ENCODE data around the gene GATB.
A peak's percentile ranks its signal among the peaks of the same experiment; 100 is the strongest.

Gene GATB

DNA sequence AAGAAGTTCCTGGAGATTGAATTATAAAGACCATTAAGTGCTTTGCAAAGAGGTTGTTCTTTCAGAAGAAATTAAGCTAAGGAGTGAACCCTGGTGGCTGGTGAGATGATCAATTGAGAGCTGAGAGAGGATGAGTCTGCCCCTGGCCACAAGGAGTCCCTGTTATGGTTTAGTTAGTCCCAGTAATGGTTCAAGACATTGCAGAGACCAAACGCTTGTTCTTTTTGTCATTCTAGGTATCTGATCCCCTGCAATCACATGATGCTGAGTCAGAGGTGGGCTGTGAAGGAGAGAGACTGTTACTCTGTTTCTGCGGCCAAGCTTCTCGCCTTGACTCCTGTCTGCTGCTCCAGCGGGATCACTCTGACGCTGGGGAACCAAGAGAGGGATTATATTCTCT lies 114.5 kb downstream of the GATB start:
- DNase-seq = no peak

DNA sequence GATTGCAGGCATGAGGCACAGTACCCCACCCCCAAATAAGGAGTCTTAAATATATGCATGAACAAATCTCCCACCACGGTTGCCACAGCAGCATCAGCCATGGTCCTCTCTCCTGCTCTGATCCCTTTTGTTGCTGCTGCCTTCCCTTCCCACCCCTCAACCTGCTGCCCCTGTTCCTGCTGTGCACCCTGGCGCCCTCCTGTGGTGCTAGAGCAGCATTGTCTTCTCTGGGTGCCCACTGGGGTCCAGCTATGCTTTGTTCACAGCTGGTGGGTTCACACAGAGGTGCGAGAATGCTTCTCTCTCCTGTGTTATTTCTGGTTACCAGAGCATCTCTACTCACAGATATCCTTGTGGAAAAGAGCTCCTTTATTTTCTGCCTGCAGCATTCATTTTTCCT lies 116.2 kb downstream of the GATB start:
- DNase-seq = no peak

DNA sequence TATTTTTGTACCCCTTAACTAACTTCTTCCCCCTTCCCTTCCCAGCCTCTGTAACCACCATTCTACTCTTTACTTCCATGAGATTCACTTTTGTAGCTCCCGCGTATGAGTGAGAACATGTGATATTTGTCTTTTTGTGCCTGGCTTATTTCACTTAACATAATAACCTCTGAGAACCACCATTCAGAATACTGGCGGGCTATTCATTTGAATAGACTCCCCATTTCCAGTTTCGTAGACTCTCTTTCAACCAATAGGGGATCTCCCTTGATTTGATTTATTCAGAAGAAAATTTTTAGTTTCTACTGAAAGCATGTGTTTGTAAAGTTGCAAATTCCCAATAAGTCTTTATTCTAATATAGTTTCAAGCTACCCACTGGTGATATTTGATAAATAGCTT lies 117.2 kb downstream of the GATB start:
- no peak for DNase-seq

DNA sequence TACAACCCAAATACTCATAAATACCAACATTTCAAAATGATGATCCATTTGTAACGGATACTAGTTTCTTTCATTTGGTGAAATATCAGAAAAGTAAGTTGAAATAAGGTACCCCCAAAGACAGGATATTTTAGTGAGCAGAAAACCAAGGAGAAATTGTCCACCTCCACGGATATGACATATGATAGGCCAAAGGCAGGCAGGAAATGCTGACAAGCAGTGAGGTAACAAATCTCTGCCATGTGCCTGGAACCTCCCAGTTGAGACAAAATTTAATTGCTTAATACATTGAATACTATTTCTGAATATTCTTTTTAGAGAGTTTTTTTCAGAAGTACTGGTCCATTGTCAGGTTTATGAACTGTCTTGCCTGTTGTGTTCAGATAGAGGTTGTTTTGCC lies 118.8 kb downstream of the GATB start:
- DNase-seq = no peak

DNA sequence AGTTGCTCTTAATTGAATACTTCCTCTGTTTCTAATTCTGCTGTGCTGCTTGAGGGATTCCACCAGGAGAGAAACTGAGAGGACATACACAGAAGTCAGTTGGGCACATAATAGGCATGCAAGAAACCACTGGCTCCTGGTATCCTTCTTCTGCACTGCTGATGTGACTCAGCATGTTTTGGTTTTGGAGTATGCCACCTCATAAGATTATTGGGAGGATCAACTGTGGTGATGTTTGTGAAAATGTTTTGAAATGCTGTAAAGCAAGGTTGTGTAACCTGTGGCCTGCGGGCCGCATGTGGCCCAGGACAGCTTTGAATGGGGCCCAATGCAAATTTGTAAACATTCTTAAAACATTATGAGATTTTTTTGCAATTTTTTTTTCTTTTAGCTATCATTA lies 119.6 kb downstream of the GATB start:
- no peak for DNase-seq

DNA sequence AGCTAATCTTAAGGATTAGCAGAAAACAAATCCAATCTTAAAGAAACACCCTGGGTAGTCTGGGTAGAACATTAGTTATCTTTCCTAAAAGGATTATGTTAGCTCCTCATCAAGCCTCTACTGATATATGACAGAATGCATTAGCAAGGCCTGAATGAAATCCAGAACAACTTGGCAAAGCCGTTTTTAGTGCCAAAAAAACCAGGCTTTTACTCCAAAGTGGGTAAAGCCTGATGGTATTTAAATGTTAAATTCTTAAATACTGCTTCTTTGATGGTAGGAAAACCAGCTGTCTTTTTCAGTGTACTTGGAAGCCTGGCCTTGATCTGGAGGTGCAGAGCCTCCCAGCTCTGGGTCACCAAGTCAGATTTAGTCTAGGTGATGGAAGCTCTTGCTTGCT lies 120.4 kb downstream of the GATB start:
- no peak for DNase-seq

DNA sequence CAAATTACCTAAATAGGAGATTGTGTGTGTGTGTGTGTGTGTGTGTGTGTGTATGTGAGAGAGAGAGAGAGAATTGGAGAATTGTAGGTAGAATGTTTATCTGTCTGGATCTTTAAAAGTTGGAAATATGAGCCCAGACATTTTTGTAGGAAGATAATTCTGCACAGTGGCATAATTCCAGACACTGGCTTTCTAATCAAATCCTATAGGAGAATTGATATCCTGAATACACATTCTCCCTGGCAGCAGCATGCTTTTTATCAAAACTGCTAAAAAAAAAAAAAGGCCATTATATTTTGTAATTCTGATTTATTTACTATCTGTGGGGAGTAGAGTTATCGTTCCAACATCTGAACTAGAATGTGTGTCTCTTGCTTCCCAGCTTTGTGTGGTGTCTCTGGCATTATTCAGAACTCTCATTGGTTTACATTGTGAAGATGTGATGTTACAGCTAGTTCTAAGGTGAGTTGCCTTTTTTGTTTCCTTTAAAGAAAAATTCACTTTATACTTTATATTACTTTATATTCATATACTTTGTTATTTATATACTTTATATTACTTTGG lies 122.4 kb downstream of the GATB start:
- DNase-seq = no peak

DNA sequence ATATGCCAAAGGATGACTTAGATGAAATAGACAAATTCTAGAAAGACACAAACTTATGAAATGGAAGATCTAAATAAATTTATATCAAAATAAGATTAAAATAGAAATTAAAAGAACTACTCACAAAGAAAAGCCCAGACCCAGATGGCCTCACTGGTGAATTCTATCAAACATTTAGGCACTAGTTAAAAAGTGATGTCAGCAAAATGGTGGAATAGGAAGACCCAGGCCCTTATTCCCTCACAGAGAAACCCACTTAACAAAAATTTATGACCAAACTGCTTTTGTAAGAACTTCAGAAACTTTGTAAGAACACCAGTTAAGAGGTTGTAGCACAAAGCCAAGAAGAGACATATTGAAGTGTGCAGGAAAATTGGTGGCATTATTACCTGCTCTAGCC lies 129.5 kb downstream of the GATB start:
- DNase-seq = no peak

DNA sequence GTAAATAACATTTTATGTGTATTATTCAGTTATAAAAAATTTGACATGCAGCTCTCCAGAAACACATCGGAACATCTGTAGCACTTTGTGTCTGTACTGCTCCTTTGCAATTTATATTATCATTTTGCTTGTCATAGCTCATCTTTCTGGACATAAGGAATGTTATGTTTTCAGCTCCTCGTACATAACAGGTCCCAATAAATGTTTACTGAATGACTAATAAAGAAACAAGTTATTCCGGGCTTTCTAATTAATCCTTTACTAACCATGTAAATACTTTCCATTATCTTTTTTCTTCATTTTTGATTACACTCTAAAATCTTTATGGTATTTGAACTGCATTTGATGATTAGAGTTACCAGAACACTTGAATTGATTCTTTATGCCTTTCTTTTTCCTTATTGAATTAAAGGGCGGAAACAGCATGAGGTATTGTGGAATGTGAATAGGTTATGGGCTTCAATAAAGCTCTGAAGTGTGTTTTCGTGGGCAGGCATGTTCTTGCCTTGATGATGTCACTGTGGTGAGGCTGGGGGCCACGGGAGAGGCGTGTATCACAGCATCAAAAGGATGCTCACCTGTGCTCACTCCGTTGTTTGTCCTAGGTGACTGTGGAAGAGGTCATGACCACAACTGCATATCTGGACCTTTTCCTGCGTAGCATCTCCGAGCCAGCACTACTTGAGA lies 131.6 kb downstream of the GATB start:
- DNase-seq = no peak

DNA sequence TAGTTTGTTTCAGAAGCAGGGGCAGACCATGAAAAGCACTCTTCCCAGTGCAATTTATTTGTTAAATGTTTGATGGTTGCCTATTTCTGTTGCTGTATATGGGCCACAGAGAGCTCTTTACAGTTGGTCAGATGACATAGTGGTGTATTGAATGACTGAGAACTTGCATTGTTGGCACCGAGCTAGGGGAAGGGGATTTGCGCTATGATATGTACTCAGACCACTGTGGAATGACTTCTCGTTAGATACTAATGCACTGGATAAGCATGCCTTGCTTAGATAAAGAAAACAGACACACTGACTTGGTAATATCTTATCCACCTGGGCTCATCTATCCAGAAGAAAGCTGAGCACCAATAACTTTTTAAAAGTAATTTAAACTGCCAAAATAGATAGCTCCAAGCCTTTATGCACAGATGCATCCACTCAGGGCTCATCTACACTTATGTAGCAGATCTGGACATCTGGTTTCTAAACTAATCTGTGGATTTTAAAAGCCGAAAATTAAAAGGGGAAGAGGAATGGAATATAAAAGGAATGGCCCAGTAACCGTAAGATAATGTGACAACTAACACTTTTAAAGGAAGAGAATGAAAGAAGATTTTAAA lies 132.7 kb downstream of the GATB start:
- DNase-seq = no peak

DNA sequence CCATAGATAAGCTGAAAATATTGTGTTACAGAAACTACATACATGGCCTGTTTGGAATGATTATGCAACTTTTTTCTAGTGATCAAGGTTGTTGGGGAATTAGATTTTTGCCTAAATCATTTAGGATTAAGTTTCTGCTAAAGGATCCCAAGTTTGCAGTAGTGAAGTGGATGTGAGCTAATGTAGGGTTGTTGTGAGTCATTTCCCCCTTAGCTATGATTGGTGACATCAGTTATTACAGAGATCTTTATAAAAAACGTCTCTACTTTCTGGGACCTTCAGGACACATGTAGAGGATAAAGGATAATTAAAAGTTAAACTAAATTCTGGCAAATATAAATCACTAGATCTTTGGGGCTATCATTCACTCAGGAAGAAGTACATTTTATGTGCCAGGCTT lies 133.3 kb downstream of the GATB start:
- DNase-seq = no peak

DNA sequence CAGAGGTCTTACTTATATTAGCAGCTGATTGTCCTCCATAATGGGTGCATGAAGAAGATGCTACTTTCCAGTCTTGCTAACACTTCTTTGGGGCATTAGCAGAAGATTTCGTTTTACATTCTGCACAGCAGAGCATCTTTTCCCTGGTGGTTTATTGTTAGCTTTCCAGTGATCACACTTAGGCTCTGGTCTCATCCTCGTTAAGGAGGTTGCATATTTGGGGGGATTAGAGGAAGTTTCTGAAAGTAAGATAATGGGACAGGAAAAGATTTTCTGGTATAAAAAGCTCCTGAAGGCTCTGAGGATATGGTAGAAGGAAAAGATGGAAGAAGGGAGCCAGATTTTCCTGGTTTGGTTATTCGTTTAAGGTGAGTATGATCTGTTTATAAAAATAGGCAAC lies 134.1 kb downstream of the GATB start:
- no peak for DNase-seq

DNA sequence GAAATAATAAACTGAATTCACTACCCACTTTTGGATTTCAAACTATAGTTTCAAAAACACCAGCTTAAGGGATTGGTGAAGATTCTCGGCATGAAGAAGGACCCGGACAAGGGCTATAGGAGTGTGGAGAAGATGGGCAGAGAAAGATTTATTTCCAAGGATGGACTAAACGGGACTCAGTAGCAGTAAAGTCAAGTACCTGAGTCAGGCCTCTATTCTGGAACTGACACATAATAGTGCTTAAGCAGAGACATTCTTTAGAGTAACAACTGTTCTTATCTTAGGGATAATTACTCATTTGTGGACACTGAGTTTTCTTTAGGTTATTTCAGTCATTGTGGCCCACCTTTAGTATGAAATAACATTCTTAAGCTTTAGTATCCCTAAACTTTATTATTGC lies 134.6 kb downstream of the GATB start:
- no peak for DNase-seq

DNA sequence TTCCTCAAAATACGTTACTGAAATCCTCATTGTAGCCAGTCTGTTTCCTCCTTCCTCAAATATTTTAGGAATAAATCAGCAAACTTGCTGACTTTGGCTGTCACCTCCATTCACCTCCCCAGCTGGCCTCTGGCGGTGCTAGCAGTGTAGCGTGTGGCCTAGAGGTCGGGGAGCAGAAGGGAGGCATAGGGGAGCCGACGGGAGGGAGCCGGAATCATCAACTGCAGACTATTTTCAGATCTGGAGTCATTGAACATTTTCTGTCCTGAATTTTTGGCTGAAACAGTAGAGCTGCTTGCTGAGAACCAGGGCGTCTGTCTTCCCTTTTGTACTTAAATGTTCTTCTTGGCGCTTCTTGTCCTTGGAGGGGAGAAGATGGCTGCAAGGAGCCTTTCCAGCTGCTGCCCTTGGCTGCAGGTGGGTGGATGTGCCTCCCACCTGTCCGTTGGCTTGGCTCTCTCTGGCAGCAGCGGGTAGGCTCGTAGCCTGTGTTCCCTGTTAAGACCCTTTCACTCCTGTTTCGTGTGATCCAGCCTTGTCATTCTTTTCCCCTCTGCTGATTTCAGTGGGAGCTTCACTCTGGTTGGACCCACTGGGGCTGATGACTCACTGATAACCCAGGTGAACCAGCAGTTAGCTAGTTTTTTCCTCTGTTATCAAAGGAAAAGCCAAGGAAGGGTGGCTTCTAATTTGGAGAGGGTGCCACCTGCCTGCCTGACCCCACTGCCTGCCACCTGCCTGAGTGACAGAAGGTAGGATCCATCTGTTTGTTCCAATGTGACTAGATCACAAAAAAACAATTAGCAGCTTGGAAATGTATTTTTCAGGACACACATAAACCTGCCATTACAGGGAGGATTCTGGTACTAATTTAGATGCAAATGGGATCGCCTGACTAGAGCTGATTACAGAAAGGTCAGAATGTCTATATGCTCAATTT lies 135.9 kb downstream of the GATB start:
- DNase-seq = peak; percentile 17

Measured in right kidney (tissue), 1 donor.